ENCODE results near the gene DR1. TPM values are rescaled to one million over a fixed set of nuclear protein-coding genes. Genes with fewer than 3 reads are reported as not detected.
"Not testable (repeated sequence)": the region's sequence is repeated elsewhere in the genome, so short reads cannot be mapped to it uniquely, and the experiment has no call there.

DR1 gene
- polyA plus RNA-seq, 5 donors, result 58.4 to 71.1 (median 62.8) TPM

DNA sequence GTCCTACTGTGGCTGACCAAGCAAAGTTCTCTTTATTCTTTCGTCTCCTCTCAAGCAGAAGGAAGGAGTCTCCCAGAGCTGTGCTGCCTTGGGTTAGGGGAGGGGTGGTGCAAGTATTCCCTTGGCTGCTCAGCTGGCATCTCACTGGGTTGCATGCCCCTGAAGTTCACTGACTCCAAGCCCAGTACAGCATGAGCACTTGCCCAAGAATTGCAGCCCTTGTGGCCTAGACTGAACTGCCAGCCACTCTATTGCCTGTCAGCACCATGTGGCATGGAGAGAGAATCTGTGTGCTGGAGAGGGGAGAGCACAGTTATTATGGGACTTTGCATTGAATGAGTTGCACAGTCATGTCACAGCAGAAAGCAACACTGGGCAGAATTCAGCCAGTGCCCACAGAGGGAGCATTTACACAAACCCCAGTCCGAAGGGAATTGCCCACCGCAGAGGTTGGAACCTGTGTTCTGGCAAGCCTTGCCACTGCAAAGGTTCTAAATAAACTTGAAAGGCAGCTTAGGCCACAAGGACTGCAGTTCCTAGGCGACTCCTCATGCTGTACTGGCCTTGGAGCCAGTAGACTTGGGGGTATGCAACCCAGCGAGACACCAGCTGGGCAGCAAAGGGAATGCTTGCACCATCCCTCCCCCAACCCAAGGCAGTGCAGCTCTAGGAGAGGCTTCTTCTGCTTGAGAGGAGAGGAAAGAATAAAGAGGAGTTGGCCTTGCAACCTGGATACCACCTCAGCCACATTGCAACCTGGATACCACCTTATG is 28.8 kb downstream of the DR1 start:
- no peak for DNase-seq

DNA sequence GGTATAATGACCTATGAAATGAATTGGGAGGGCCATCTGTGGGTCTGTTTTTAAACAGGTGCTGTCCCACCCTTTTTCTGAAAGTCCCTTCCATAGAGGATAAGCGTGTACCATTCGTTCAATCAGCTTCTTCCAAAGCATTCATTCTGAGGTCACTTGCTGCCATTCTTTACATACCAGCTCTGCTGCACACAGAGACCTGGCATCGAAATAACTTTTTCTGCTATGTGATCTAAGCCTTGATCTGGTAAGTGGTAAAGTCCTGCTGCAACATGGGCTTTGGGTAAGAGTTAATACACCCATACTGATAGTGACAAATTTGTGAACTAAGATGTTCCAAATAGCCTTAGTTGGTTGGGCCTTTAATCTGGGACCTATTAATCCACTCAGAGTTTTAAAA is 38.9 kb downstream of the DR1 start:
- DNase-seq, result no peak

DNA sequence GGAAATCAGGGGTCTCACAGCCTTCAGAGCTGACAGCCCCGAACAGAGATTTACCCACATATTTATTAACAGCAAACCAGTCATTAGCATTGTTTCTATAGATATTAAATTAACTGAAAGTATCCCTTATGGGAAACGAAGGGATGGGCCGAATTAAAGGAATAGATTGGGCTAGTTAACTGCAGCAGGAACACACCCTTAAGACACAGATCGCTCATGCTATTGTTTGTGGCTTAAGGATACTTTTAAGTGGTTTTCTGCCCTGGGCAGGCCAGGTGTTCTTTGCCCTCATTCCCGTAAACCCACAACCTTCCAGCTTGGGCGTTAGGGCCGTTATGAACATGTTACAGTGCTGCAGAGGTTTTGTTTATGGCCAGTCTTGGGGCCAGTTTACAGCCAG is 40.6 kb downstream of the DR1 start:
- not testable (repeated sequence) for DNase-seq

DNA sequence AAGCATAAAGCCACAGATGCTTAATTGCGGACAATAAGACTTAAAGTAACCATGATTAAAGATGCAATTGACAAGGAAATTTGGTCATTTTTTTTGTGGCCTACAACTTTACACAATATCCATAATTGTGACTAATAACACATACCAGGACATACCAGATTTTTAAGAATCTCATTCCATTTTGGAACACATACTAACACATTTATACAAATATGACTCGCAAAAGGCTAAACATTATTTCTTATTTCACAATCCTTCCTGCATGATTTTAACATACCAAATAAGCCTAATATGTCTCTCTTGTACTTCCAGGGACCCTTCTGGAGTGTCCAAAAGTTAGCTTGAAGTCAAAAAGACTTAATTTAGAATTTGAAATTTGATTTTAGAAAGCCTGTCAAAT is 48.8 kb downstream of the DR1 start:
- DNase-seq, result no peak

DNA sequence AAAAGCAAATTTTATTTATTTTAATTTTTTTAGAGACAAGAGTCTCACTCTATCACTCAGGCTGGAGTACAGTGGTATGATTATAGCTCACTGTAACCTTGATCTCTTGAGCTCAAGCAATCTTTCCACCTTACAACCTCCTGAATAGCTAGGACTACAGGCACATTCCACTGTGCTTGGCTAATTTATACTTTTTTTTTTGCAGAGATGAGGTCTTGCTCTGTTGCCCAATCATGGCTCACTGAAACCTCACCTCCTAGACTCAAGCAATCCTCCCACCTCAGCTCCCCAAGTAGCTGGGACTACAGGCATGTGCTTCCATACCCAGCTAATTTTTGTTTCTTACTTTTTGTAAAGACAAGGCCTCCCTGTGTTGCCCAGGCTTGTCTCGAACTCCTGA is 49.5 kb downstream of the DR1 start:
- DNase-seq, result no peak

DNA sequence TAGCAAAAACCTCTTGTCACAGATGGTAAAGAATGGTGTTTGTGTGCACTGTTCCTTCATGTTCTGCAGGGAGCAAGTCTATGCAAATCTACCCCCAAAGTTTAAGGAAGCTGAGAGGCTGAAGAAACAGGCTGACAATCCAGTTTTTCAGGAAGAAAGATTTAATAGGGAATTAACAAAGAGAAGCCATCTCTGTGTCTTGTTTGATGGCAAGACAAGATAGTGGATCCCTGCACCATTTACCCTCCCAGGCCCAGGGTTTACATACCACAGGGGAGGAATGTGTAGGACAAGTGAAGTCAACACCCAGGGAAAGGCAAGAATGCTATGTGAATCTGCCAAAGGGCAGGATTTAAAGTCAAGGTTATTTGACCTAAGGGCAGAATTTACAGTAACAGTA is 54.1 kb downstream of the DR1 start:
- no peak for DNase-seq

DNA sequence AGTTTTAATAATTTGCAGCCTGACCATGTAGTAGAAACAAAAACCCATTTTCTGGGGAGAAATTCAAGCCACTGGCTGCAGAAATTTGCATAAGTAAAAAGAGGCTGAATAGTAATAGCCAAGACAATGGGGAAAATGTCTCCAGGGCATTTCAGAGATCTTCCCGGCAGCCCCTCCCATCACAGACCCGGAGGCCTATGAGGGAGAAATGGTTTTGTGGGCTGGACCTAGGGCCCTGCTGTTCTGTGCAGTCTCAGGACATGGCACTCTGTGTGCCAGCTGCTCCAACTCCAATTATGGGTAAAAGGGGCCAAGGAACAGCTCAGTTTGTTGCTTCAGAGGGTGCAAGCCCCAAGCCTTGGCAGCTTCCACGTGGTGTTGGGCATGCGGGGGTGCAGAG is 62.5 kb downstream of the DR1 start:
- DNase-seq, result no peak

DNA sequence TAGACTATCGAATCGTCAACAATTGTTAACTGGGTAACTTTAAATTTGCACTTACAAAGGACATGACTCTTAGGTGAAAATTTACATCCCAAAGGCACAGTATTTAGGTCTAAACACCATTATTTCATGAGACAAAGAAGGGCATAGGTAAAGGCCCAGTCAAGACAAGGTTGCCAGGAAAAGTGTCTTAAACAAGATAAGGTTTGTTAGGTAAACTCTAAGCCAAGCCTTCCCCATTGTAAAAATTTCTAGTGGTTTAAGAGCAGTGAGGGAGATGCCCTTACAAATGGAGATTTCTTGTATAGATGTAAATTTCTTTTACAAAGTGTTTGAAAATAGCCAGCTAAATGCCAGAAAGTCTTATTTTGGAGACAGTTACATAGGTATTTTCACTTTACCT is 65.3 kb downstream of the DR1 start:
- no peak for DNase-seq

DNA sequence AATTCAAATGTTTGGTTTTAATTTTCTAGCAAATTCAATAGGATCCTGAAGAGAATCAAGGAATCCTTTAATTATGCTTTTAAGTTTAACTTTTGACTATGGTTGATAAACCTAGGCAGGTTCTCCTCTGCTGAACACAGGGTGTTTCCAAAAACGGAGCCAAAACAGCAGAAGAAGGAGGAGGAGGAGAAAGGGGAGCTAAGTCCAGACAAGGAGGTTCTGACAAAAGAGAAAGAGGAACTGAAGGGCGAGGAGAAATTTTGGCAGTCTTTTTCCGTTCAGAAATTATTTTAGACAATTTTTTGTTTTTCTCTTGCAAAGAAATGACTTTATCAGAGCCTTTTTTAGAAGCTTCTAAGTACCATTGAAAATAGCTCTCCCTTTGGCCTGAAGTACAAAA is 69.0 kb downstream of the DR1 start:
- DNase-seq, result no peak

DNA sequence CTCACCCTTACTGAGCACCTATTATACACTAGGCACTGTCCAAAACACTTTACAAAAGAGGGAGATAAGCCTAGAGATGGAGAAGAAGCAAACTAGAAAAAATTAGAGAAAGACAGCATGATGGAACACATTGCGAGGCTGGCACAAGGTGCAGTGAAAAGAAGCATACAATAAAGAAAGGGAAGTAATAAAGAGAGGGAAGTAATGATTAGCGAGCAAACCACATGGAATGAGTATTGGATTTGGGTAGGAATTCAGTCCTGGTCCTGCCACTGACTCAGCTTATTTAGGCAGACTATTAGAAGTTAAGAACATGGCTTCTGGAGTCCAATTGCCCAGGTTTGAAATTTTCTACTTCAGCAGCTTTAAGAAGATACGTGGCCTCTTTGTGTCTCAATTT is 69.6 kb downstream of the DR1 start:
- DNase-seq, result no peak

DNA sequence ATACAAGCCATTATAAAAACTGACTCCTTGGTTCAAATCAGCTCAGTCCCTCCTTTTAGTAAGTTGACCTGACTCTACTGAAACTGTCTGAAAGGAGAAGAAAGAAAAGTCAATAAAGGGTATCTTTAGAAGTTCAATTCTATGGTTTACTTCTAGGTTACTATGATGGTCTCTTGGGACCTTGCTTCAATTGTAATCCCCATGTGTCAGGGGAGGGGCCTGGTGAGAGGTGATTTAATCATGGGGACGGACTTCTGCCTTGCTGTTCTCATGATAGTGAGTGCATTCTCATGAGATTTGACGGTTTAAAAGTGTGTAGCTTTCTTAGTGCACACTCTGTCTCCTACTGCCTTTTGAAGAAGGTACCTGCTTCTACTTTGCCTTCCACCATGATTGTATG is 70.5 kb downstream of the DR1 start:
- no peak for DNase-seq

Other genes starting within 250 kb of the DR1 start
- 10 to 100 TPM; 43.8 to 61.4 (median 49.2) TPM for gene TMED5, start 165.5 kb upstream of the DR1 start, polyA plus RNA-seq (ENCODE audit: insufficient read depth in 1 of 5, insufficient read length in 5 of 5, low replicate concordance in 1 of 5)
- gene CCDC18, start 165.2 kb upstream of the DR1 start, polyA plus RNA-seq (ENCODE audit: insufficient read depth in 1 of 5, insufficient read length in 5 of 5, low replicate concordance in 1 of 5), result 10 to 100 TPM in 4 of 5 donors, 1 to 10 TPM in 1; 8.5 to 21.1 (median 13.5) TPM
- 100 to 1,000 TPM in 4 of 5 donors, 10 to 100 TPM in 1; 86.7 to 136 (median 123) TPM for gene FNBP1L, start 102.2 kb downstream of the DR1 start, polyA plus RNA-seq (ENCODE audit: insufficient read depth in 1 of 5, insufficient read length in 5 of 5, low replicate concordance in 1 of 5)

All from right lung (tissue), 5 donors.